ENCODE results near the gene NANS. TPM values are rescaled to one million over a fixed set of nuclear protein-coding genes. Genes with fewer than 3 reads are reported as not detected.

NANS gene
- total and polyA plus RNA-seq, 2 of the 8 experiments (the other 6 are each of a cell fraction or from before 2014, with no cell fraction given) = 56.5 to 67.3 TPM

DNA sequence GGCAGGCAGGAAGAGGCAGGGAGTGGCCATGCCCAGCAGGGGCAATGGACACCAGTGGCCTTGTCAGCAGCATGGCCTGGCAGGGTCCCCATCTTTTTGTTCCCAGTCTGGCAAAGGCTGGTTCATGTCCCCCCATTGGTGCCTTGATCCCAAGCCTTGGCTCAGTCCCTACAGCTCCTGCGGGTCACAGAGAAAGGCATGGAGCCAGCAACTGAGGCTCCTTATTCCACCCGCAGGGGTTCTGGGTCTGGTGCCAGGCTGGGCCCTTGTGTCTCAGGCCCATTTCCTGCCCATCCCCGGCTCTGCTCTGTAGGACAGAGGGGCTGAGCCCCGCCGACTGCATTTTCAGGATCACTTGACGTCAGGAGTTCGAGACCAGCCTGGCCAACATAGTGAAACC lies 48.5 kb downstream of the NANS start:
- FAIRE-seq = no peak
- CTCF ChIA-PET (ENCODE audit: partially characterized antibody) = interaction anchor here (0.8 to 3.3 kb wide), 6 partner anchors 12 to 305 kb away, joined by 3 to 11 read pairs (median 4); partner anchors contain the start of gene TRIM14
- no peak overlapping the region for H2BK120ac ChIP-seq (replicated peaks; ENCODE audit: low read depth, low read length)

More for the DNA sequence above, 48.5 kb downstream of the NANS start:
- no peak overlapping the region for H3K4me2 ChIP-seq (ENCODE audit: insufficient read depth in 1 of 2, low read depth in 2 of 2, low read length in 2 of 2)
- H3K56ac ChIP-seq (replicated peaks; ENCODE audit: insufficient read length, low read depth, low read length) = no peak overlapping the region
- no peaks in the 10 kb centered on the region; a peak in 1 of 8 replicates for H3K36me3 ChIP-seq (ENCODE audit: control insufficient read depth in 2 of 4, insufficient read depth in 4 of 4, low read length in 3 of 4)
- no peak for DNase-seq (ENCODE audit: low read depth in 1 of 2, low spot score in 2 of 2)
- no peaks in the 10 kb centered on the region for H3K9me3 ChIP-seq (ENCODE audit: insufficient read depth in 2 of 2, low read depth in 1 of 2, low read length in 1 of 2)
- POLR2A ChIA-PET (ENCODE audit: partially characterized antibody) = interaction anchor here (0.8 to 2.1 kb wide), 4 partner anchors 13 to 19 kb away, joined by 3 to 4 read pairs (median 4); partner anchors contain the start of gene TRIM14
- 90% methylated on average over 7 of the region's 7 CpGs; no CpG with 5 or more reads in 1 of the 2 experiments for WGBS, 2 experiments (ENCODE audit: extremely low coverage in 1 of 2, insufficient coverage in 1 of 2, insufficient read length in 1 of 2, insufficient replicate concordance in 2 of 2, low coverage in 1 of 2, low lambda C conversion rate in 2 of 2, missing lambda C conversion rate in 1 of 2)
- H3K4ac ChIP-seq (replicated peaks; ENCODE audit: insufficient read length, low read depth, low read length) = no peak overlapping the region
- no peaks in the 10 kb centered on the region for H3K27me3 ChIP-seq (replicated peaks in 1 of 4; ENCODE audit: control insufficient read depth in 3 of 4, extremely low read depth in 1 of 4, insufficient read depth in 3 of 4, low read length in 3 of 4)
- H3K27ac ChIP-seq (ENCODE audit: low read depth, low read length) = no peak overlapping the region
- peaks cover 0 to 1% of the 10 kb centered on the region in 2 experiments for H4K20me1 ChIP-seq (replicated peaks in 1 of 2; ENCODE audit: control insufficient read depth in 1 of 2, insufficient read depth in 2 of 2, low read length in 2 of 2)
- H2AK5ac ChIP-seq (ENCODE audit: low read depth, low read length) = no peak overlapping the region
- no peak overlapping the region for H2AFZ ChIP-seq (ENCODE audit: low read length)
- H2BK12ac ChIP-seq (ENCODE audit: low read depth, low read length) = no peak overlapping the region
- H3K4me3 ChIP-seq (ENCODE audit: extremely low read depth in 1 of 4, insufficient read depth in 2 of 4, low read depth in 3 of 4, low read length in 4 of 4) = no peak overlapping the region
- H3K23me2 ChIP-seq (ENCODE audit: low read depth, low read length) = no peaks in the 10 kb centered on the region
- no peaks in the 10 kb centered on the region for H3K79me2 ChIP-seq (ENCODE audit: control insufficient read depth in 1 of 2, insufficient read depth in 2 of 2, low read length in 2 of 2)
- H3K14ac ChIP-seq (ENCODE audit: insufficient read length) = no peak overlapping the region
- TF ChIP-seq MAFK (IDR thresholded peaks at IDR 0.05; ENCODE audit: low read depth, low read length) (no peak), TBP (IDR thresholded peaks at IDR 0.05; ENCODE audit: low read depth, low read length) (no peak), SP1 (IDR thresholded peaks at IDR 0.05; ENCODE audit: low read depth, low read length) (no peak), HDAC2 (IDR thresholded peaks at IDR 0.05; ENCODE audit: borderline replicate concordance in 1 of 2, low read depth in 2 of 2, low read length in 2 of 2) (no peak)
- H4K5ac ChIP-seq (ENCODE audit: insufficient read length, low read depth, low read length) = no peak overlapping the region
- H3K4me1 ChIP-seq (replicated peaks in 1 of 4; ENCODE audit: control insufficient read depth in 3 of 4, insufficient read depth in 4 of 4, low read length in 3 of 4) = peaks cover 0 to 7% (median 3%) of the 10 kb centered on the region in 4 experiments; a peak in 4 of 7 replicates
- no peak overlapping the region; the same call in 1 of the 2 replicates for H4K8ac ChIP-seq (ENCODE audit: extremely low read depth, insufficient read depth, low read length)
- no peak overlapping the region for H2BK20ac ChIP-seq (ENCODE audit: low read length)
- no peak overlapping the region for H3K23ac ChIP-seq (ENCODE audit: insufficient read length)
- H3K79me1 ChIP-seq (ENCODE audit: low read depth, low read length) = no peaks in the 10 kb centered on the region
- H2BK5ac ChIP-seq (ENCODE audit: low read depth, low read length) = no peak overlapping the region
- no peak overlapping the region for H3K9ac ChIP-seq (replicated peaks in 1 of 4; ENCODE audit: extremely low read depth in 1 of 4, low read depth in 3 of 4, low read length in 3 of 4)
- no peak overlapping the region for H2BK15ac ChIP-seq (ENCODE audit: low read length)
- no peak overlapping the region for H4K91ac ChIP-seq (replicated peaks; ENCODE audit: insufficient read length, low read length)
- no peak overlapping the region for H3K18ac ChIP-seq (ENCODE audit: extremely low read depth, low read length)
